Neural cell (in vitro differentiated cells): ENCODE results near the gene AGTRAP. TPM values are rescaled to one million over a fixed set of nuclear protein-coding genes. Genes with fewer than 3 reads are reported as not detected.

Source experiments
- H2AFZ ChIP-seq: fragments of 200-600, 300-800 bp; sonication (generic), shearing (Covaris generic); 2 replicates; pipeline ENCODE4 v1.6.0; 2014; ENCODE audit warnings: low read depth, mild to moderate bottlenecking, antibody characterized with exemption, low read length, moderate library complexity
- H3F3A ChIP-seq: fragments of 200-600 bp; shearing (Covaris generic); 2 replicates; pipeline ENCODE4 v1.6.1; 2016; ENCODE audit warnings: mild to moderate bottlenecking, moderate library complexity, mixed read lengths, antibody characterized with exemption, low read length; ENCODE audit not compliant: insufficient read depth, poor library complexity, severe bottlenecking
- H3K27ac ChIP-seq: fragments of 200-600, 300-800 bp; sonication (generic), shearing (Covaris generic); 2 replicates; pipeline ENCODE4 v1.5.1; 2014; ENCODE audit warnings: mild to moderate bottlenecking, low read length, moderate library complexity
- H3K27me3 ChIP-seq: fragments of 300-800, 200-600 bp; sonication (generic), shearing (Covaris generic); 2 replicates; pipeline ENCODE4 v1.6.0; 2014; ENCODE audit warnings: mild to moderate bottlenecking, low read depth, low read length, moderate library complexity; ENCODE audit not compliant: insufficient read depth
- H3K36me3 ChIP-seq: fragments of 300-800, 200-600 bp; sonication (generic), shearing (Covaris generic); 2 replicates; pipeline ENCODE4 v1.5.1; 2014; ENCODE audit warnings: mild to moderate bottlenecking, antibody characterized with exemption, low read length, moderate library complexity; ENCODE audit not compliant: insufficient read depth
- H3K4me2 ChIP-seq: fragments of 300-800, 200-600 bp; sonication (generic), shearing (Covaris generic); 2 replicates; pipeline ENCODE4 v1.6.0; 2014; ENCODE audit warnings: mild to moderate bottlenecking, low read length
- H3K4me3 ChIP-seq: fragments of 300-800, 200-600 bp; sonication (generic), shearing (Covaris generic); 2 replicates; pipeline ENCODE4 v1.5.1; 2014; ENCODE audit warnings: mild to moderate bottlenecking, low read length, moderate library complexity
- H3K79me2 ChIP-seq: fragments of 200-600 bp; shearing (Covaris generic); replicated peaks from 2 replicates; pipeline ENCODE4 v1.6.0; 2014; ENCODE audit warnings: mild to moderate bottlenecking, low read length, moderate library complexity; ENCODE audit not compliant: insufficient read depth
- H3K9ac ChIP-seq: fragments of 300-800, 200-600 bp; sonication (generic), shearing (Covaris generic); 2 replicates; pipeline ENCODE4 v1.6.1; 2016; ENCODE audit warnings: mild to moderate bottlenecking, low read length, mixed read lengths
- H3K9me2 ChIP-seq: fragments of 200-600 bp; shearing (Covaris generic); 2 replicates; pipeline ENCODE4 v1.6.1; 2016; ENCODE audit warnings: mild to moderate bottlenecking, low read length, mixed read lengths; ENCODE audit not compliant: insufficient read depth
- H3K9me3 ChIP-seq: fragments of 200-600, 300-800 bp; sonication (generic), shearing (Covaris generic); 2 replicates; pipeline ENCODE4 v1.6.1; 2016; ENCODE audit warnings: mild to moderate bottlenecking, mixed run types, low read length, moderate library complexity, mixed read lengths
- H4K20me1 ChIP-seq: fragments of 200-600 bp; shearing (Covaris generic); 2 replicates; pipeline ENCODE4 v1.6.1; 2016; ENCODE audit warnings: mild to moderate bottlenecking, mixed run types; ENCODE audit not compliant: insufficient read depth
- EP300 ChIP-seq: fragments of 450-650 bp; conservative IDR thresholded peaks from 2 replicates; pipeline ENCODE4 v1.6.1; 2014; ENCODE audit warnings: antibody characterized with exemption, mild to moderate bottlenecking, moderate library complexity; ENCODE audit not compliant: poor library complexity, severe bottlenecking
- EZH2 ChIP-seq: fragments of 200-600, 300-800 bp; shearing (Covaris generic), sonication (generic); IDR thresholded peaks from 2 replicates; pipeline ENCODE4 v1.6.1; 2014; ENCODE audit warnings: antibody characterized with exemption, low read length, borderline replicate concordance, mild to moderate bottlenecking; ENCODE audit not compliant: insufficient read depth, poor library complexity, severe bottlenecking
- MXI1 ChIP-seq: fragments of 450-650 bp; conservative IDR thresholded peaks from 2 replicates; pipeline ENCODE4 v1.6.1; 2014; ENCODE audit warnings: antibody characterized with exemption, mild to moderate bottlenecking; ENCODE audit not compliant: poor library complexity, severe bottlenecking
- POLR2AphosphoS5 ChIP-seq: IDR thresholded peaks from 2 replicates; pipeline ENCODE4 v1.6.1; 2012
- RAD21 ChIP-seq: fragments of 450-650 bp; conservative IDR thresholded peaks from 2 replicates; pipeline ENCODE4 v1.6.1; 2014; ENCODE audit warnings: antibody characterized with exemption, mild to moderate bottlenecking, moderate library complexity
- SMC3 ChIP-seq: fragments of 450-650 bp; conservative IDR thresholded peaks from 2 replicates; pipeline ENCODE4 v1.6.1; 2014; ENCODE audit warnings: antibody characterized with exemption, mild to moderate bottlenecking, moderate library complexity; ENCODE audit not compliant: poor library complexity
- TAF1 ChIP-seq: IDR thresholded peaks from 2 replicates; pipeline ENCODE4 v1.6.1; 2012; ENCODE audit warnings: low read depth
- polyA minus RNA-seq: library from RNA; depleted of rRNA, polyadenylated mRNA; stranded (reverse); fragments of >200 nt; gene quantifications from 2 replicates; pipeline ENCODE4 v1.2.3, GENCODE V29; 2014
- polyA plus RNA-seq: library from polyadenylated mRNA; depleted of rRNA; stranded (reverse); fragments of >200 nt; gene quantifications from 2 replicates; pipeline ENCODE4 v1.2.3, GENCODE V29; 2014
- TF ChIP-seq, protein P1 (sequence below): IDR thresholded peaks from 2 replicates; pipeline ENCODE4 v1.6.1; 2012; ENCODE audit warnings: borderline replicate concordance
- TF ChIP-seq, protein P2 (sequence below): fragments of 450-650 bp; IDR thresholded peaks from 2 replicates; pipeline ENCODE4 v1.5.1; 2014; ENCODE audit warnings: antibody characterized with exemption, mild to moderate bottlenecking, moderate library complexity; ENCODE audit not compliant: poor library complexity, severe bottlenecking

AGTRAP gene, protein sequence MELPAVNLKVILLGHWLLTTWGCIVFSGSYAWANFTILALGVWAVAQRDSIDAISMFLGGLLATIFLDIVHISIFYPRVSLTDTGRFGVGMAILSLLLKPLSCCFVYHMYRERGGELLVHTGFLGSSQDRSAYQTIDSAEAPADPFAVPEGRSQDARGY
- polyA plus RNA-seq (4.4 and 5.7 TPM in 2 replicates), polyA minus RNA-seq (2.2 and 3.4 TPM in 2 replicates)

DNA sequence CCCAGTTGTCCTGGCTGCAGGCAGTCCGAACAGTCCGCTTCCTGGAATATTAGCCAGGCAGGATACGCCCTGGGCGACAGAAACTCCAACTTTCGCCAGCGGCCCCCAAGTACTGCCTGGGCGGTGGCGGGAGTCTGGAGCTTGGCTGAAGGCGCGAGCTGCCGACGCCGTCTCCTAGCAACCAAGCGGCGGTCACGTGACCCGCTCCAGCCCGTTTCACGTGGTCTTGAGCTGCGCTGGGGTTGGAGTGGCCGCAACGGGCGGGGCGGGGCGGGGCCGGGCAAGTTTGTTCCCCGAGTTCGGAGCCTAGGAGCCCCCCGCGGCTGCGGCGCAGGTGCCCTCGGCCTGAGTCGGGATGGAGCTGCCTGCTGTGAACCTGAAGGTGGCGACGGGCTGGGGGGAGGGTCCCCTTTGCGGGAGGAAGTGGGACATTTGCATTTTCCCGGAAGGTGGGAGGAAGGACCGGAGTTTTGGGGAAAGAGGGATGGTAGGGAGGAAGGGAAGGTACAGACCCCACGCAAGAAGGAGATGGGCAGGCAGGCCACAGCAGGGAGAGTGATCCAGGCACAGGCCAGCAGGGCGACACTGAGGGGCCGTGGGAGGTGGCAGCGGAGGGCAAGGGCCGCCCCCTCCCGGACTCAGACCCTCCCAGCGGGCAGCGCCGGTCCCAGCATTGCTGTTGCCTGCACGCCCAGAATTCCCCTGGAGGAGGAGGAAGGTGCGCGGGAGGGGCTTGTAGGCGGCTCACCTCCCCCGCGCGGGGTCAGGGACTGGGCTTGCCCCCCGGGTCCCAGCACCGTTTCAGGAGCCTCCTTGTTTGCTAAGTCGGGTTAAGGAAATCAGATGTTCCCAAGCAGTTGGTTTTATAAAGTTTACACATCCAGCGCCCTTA lies at the start of gene AGTRAP:
TSS of gene AGTRAP (plus strand) at position 283 of the 892 bp plus-strand sequence. CDS start at position 356, 73 bp downstream.
- Histone ChIP-seq H3K27ac (no peak within 1 kb of the TSS), H3K9me2 (no peaks in the 10 kb centered on the region)

DNA sequence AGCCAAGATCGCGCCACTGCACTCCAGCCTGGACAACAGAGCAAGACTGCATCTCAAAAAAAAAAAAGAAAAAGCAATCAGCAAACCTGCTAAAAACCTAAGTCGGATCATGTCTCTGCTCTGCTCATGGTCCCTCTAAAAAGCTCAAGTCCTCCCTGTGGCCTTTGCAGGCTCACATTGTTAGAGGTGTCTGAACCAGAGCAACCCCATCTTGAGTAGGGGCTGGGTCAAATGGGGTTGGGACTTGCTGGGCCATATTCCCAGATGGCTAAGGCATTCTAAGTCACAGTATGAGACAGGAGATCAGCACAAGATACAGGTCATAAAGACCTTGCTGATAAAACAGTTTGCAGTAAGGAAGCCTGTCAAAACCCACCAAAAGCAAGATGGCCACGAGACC lies 47.4 kb upstream of the AGTRAP start:
- no peaks in the 10 kb centered on the region for H3K9me3 ChIP-seq
- no peak overlapping the region for H3K27ac ChIP-seq
- H3K4me3 ChIP-seq = no peak overlapping the region
- no peak overlapping the region for H3K9ac ChIP-seq
- no peaks in the 10 kb centered on the region for H3K36me3 ChIP-seq
- H3K4me2 ChIP-seq = no peak overlapping the region
- no peak overlapping the region for H2AFZ ChIP-seq
- H3K79me2 ChIP-seq = peaks cover 43% of the 10 kb centered on the region
- no peak for TF ChIP-seq TAF1
- TF ChIP-seq, protein P1, sequence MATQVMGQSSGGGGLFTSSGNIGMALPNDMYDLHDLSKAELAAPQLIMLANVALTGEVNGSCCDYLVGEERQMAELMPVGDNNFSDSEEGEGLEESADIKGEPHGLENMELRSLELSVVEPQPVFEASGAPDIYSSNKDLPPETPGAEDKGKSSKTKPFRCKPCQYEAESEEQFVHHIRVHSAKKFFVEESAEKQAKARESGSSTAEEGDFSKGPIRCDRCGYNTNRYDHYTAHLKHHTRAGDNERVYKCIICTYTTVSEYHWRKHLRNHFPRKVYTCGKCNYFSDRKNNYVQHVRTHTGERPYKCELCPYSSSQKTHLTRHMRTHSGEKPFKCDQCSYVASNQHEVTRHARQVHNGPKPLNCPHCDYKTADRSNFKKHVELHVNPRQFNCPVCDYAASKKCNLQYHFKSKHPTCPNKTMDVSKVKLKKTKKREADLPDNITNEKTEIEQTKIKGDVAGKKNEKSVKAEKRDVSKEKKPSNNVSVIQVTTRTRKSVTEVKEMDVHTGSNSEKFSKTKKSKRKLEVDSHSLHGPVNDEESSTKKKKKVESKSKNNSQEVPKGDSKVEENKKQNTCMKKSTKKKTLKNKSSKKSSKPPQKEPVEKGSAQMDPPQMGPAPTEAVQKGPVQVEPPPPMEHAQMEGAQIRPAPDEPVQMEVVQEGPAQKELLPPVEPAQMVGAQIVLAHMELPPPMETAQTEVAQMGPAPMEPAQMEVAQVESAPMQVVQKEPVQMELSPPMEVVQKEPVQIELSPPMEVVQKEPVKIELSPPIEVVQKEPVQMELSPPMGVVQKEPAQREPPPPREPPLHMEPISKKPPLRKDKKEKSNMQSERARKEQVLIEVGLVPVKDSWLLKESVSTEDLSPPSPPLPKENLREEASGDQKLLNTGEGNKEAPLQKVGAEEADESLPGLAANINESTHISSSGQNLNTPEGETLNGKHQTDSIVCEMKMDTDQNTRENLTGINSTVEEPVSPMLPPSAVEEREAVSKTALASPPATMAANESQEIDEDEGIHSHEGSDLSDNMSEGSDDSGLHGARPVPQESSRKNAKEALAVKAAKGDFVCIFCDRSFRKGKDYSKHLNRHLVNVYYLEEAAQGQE = no peak
- no peak for TF ChIP-seq RAD21
- TF ChIP-seq EZH2 = no peak
- TF ChIP-seq, protein P2, sequence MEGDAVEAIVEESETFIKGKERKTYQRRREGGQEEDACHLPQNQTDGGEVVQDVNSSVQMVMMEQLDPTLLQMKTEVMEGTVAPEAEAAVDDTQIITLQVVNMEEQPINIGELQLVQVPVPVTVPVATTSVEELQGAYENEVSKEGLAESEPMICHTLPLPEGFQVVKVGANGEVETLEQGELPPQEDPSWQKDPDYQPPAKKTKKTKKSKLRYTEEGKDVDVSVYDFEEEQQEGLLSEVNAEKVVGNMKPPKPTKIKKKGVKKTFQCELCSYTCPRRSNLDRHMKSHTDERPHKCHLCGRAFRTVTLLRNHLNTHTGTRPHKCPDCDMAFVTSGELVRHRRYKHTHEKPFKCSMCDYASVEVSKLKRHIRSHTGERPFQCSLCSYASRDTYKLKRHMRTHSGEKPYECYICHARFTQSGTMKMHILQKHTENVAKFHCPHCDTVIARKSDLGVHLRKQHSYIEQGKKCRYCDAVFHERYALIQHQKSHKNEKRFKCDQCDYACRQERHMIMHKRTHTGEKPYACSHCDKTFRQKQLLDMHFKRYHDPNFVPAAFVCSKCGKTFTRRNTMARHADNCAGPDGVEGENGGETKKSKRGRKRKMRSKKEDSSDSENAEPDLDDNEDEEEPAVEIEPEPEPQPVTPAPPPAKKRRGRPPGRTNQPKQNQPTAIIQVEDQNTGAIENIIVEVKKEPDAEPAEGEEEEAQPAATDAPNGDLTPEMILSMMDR = no peak
- no peak for TF ChIP-seq EP300
- no peak for TF ChIP-seq MXI1
- no peak for TF ChIP-seq SMC3
- no peak for TF ChIP-seq POLR2AphosphoS5
- H3F3A ChIP-seq = no peaks in the 10 kb centered on the region
- H3K27me3 ChIP-seq = no peaks in the 10 kb centered on the region
- H3K9me2 ChIP-seq = no peaks in the 10 kb centered on the region
- no peaks in the 10 kb centered on the region for H4K20me1 ChIP-seq

More for the DNA sequence above, at the start of gene AGTRAP:
- no peaks in the 10 kb centered on the region for H4K20me1 ChIP-seq
- no peaks in the 10 kb centered on the region for H3K9me3 ChIP-seq
- TF ChIP-seq POLR2AphosphoS5 (no peak), MXI1 (peak; percentile 85)
- H3K27me3 ChIP-seq = no peaks in the 10 kb centered on the region
- H3K36me3 ChIP-seq = no peaks in the 10 kb centered on the region
- H3K9ac ChIP-seq = peak within 1 kb of the TSS; percentile 38
- H3F3A ChIP-seq = no peaks in the 10 kb centered on the region
- H3K4me2 ChIP-seq = peak within 1 kb of the TSS; percentile 74
- H3K79me2 ChIP-seq = no peaks in the 10 kb centered on the region
- H2AFZ ChIP-seq = peak within 1 kb of the TSS; percentile 65
- H3K4me3 ChIP-seq = peak within 1 kb of the TSS; percentile 74
